PC-3 (cell line): ENCODE results near the gene DMAP1.

ENCODE experiments used
- EZH2 ChIP-seq: fragments of 300-600 bp; sonication (generic); IDR thresholded peaks from one replicate; pipeline ENCODE4 v1.6.1; 2017; ENCODE audit warnings: antibody characterized with exemption, mild to moderate bottlenecking, low read length; ENCODE audit not compliant: unreplicated experiment
- EZH2phosphoT487 ChIP-seq: fragments of 300-600 bp; sonication (generic); IDR thresholded peaks from 2 replicates; pipeline ENCODE4 v1.6.1; 2018; ENCODE audit warnings: mild to moderate bottlenecking, antibody characterized with exemption, low read length, borderline replicate concordance
- TF ChIP-seq, protein P1 (sequence below): fragments of 300-600 bp; sonication (generic); conservative IDR thresholded peaks from 2 replicates; pipeline ENCODE4 v1.5.1; 2017; ENCODE audit warnings: antibody characterized with exemption, low read depth, mild to moderate bottlenecking, low read length

DNA sequence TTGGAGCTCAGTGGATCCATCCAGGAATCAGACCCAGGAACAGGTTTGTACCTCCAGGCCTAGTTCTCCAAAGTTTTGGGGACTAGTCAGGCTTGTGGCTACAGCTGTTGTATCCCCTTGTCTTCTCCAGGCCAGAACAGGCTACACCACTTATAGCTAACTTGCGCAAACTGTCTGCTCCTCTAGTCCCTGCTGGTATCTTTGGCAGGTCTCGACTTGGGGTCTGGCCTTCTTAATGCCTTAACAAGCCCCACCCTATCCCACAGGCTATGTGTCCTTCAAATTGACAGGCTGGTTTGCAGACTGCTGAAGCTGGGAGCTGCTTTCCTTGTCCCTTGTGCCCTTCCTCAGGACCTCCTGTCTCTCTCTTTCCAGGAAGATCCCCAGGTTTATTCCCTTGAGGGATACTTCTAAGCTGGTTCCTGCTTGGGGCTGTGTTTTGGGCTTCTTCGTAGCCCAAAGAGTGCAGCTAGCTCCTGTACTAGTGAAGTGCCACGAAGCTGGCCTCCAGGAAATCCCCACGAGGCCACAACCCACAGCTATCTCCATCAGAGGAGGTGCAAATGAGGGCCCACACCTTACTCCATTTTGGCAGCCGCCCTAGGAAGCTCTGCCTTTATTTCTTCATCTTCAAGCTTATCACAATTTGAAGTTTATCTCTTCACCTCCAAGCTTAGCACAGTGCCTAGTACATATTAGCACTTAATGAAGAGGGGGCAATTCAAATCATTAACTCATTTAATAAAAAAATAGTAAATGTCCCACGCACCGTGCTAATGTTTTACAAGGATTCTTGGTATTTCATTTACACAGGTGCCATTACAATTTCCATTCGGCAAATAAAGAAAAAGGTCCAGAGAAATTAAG is 683 bp upstream of the DMAP1 start:
- TF ChIP-seq, protein P1, sequence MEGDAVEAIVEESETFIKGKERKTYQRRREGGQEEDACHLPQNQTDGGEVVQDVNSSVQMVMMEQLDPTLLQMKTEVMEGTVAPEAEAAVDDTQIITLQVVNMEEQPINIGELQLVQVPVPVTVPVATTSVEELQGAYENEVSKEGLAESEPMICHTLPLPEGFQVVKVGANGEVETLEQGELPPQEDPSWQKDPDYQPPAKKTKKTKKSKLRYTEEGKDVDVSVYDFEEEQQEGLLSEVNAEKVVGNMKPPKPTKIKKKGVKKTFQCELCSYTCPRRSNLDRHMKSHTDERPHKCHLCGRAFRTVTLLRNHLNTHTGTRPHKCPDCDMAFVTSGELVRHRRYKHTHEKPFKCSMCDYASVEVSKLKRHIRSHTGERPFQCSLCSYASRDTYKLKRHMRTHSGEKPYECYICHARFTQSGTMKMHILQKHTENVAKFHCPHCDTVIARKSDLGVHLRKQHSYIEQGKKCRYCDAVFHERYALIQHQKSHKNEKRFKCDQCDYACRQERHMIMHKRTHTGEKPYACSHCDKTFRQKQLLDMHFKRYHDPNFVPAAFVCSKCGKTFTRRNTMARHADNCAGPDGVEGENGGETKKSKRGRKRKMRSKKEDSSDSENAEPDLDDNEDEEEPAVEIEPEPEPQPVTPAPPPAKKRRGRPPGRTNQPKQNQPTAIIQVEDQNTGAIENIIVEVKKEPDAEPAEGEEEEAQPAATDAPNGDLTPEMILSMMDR: no peak
- TF ChIP-seq EZH2: no peak
- TF ChIP-seq EZH2phosphoT487: no peak
